Body of pancreas (tissue), 4 donors: ENCODE measurements around the gene LPP.

Experiments
- POLR2A ChIP-seq, 3 donors: fragments of 450-650 bp; IDR thresholded peaks; one replicate each; pipeline ENCODE4 v1.6.1; 2016; ENCODE audit warnings: antibody characterized with exemption in 3 of 3, mild to moderate bottlenecking in 2 of 3
- TF ChIP-seq, protein P1 (sequence below), 7 experiments: fragments of 450-650 bp in 4 of 7; fragments of 200-600 bp in 3 of 7; sonication (generic) in 3 of 7; IDR thresholded peaks; one replicate each; pipeline ENCODE4 v1.5.1; 2016 to 2019; ENCODE audit warnings: antibody characterized with exemption in 7 of 7

DNA sequence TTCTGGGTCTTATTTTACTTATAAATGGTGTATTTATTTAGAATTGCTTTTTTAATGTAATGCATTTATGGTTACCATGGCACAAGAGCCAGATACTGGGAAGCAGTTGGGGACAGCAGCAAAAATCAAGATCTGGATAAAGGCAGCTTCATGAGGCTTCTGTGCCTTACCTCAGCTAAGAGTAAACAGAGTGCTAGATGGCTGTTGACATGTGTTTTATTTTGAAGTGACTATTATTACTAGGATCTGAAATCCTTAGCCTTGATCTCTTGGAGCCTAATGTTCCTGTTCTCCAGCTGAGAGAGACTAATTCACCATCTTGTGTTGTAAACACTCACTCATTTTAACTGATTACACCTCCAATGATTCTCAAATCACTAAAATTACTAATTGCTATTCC is 317.8 kb downstream of the LPP start:
- TF ChIP-seq, protein P1, sequence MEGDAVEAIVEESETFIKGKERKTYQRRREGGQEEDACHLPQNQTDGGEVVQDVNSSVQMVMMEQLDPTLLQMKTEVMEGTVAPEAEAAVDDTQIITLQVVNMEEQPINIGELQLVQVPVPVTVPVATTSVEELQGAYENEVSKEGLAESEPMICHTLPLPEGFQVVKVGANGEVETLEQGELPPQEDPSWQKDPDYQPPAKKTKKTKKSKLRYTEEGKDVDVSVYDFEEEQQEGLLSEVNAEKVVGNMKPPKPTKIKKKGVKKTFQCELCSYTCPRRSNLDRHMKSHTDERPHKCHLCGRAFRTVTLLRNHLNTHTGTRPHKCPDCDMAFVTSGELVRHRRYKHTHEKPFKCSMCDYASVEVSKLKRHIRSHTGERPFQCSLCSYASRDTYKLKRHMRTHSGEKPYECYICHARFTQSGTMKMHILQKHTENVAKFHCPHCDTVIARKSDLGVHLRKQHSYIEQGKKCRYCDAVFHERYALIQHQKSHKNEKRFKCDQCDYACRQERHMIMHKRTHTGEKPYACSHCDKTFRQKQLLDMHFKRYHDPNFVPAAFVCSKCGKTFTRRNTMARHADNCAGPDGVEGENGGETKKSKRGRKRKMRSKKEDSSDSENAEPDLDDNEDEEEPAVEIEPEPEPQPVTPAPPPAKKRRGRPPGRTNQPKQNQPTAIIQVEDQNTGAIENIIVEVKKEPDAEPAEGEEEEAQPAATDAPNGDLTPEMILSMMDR (IDR thresholded peaks at IDR 0.05): no peak
- no peak for TF ChIP-seq POLR2A (IDR thresholded peaks at IDR 0.05)
